HEK293 (cell line): ENCODE measurements around the gene CYP17A1.

Experiments
- CTCF ChIA-PET: fragments of 350-600 bp; formaldehyde crosslinking; extraction: SDS; loops from one replicate; lab custom pipeline; 2021; ENCODE audit warnings: antibody characterized with exemption; lab: Yijun Ruan, JAX
- POLR2A ChIA-PET: fragments of 300-600 bp; formaldehyde crosslinking; extraction: SDS; loops from one replicate; lab custom pipeline; 2020; ENCODE audit warnings: antibody characterized with exemption, inconsistent platforms; lab: Yijun Ruan, JAX
- H3K27ac ChIP-seq: fragments of 200-500 bp; sonication (Bioruptor generic); 2 replicates; pipeline ENCODE4 v1.5.1; 2014; ENCODE audit warnings: low read depth, low read length, control low read depth, inconsistent platforms; ENCODE audit errors: extremely low read depth
- H3K36me3 ChIP-seq, 2 experiments: fragments of 200-500 bp in 1 of 2; sonication (Bioruptor generic) in 1 of 2; 1 replicate in 1 of 2; 2 replicates in 1 of 2; pipeline ENCODE4 v1.5.1; 2014 to 2017; ENCODE audit warnings: inconsistent platforms in 2 of 2, low read length in 2 of 2; ENCODE audit not compliant: control insufficient read depth in 2 of 2, insufficient read depth in 1 of 2
- H3K4me1 ChIP-seq: fragments of 200-500 bp; sonication (Bioruptor generic); 2 replicates; pipeline ENCODE4 v1.5.1; 2014; ENCODE audit warnings: mild to moderate bottlenecking, low read length, inconsistent platforms; ENCODE audit not compliant: control insufficient read depth, insufficient read depth
- H3K4me3 ChIP-seq: 2 replicates; pipeline ENCODE4 v1.5.1; 2011; ENCODE audit warnings: low read depth, mild to moderate bottlenecking, control low read depth, low read length, moderate library complexity
- H3K9me3 ChIP-seq: fragments of 200-500 bp; sonication (Bioruptor generic); 2 replicates; pipeline ENCODE4 v1.5.1; 2014; ENCODE audit warnings: low read depth, low read length, inconsistent platforms; ENCODE audit not compliant: control insufficient read depth, insufficient read depth
- GFI1B ChIP-seq: fragments of 450-650 bp; formaldehyde crosslinking; IDR thresholded peaks from 2 replicates; pipeline ENCODE4 v1.5.1; 2016; ENCODE audit warnings: missing biosample characterization, missing genetic modification characterization
- IKZF3 ChIP-seq: fragments of 450-650 bp; IDR thresholded peaks from 2 replicates; pipeline ENCODE4 v1.5.0; 2018; ENCODE audit warnings: missing biosample characterization, mild to moderate bottlenecking, missing genetic modification characterization, moderate library complexity
- KLF10 ChIP-seq: fragments of 450-650 bp; IDR thresholded peaks from 2 replicates; pipeline ENCODE4 v1.5.1; 2018; ENCODE audit warnings: missing biosample characterization, mild to moderate bottlenecking, missing genetic modification characterization
- TRIM28 ChIP-seq: IDR thresholded peaks from 2 replicates; pipeline ENCODE4 v1.6.1; 2011; ENCODE audit warnings: low read length, control low read depth, borderline replicate concordance
- YY1 ChIP-seq: fragments of 450-650 bp; formaldehyde crosslinking; IDR thresholded peaks from 2 replicates; pipeline ENCODE4 v1.5.1; 2018; ENCODE audit warnings: missing biosample characterization, missing genetic modification characterization
- ZBTB10 ChIP-seq: fragments of 450-650 bp; formaldehyde crosslinking; IDR thresholded peaks from 2 replicates; pipeline ENCODE4 v1.5.1; 2016; ENCODE audit warnings: missing biosample characterization, missing genetic modification characterization
- ZNF18 ChIP-seq: fragments of 450-650 bp; formaldehyde crosslinking; IDR thresholded peaks from 2 replicates; pipeline ENCODE4 v1.5.1; 2016; ENCODE audit warnings: missing biosample characterization, missing genetic modification characterization
- ZNF214 ChIP-seq: fragments of 450-650 bp; formaldehyde crosslinking; IDR thresholded peaks from 2 replicates; pipeline ENCODE4 v1.5.1; 2017; ENCODE audit warnings: missing biosample characterization, mild to moderate bottlenecking, missing genetic modification characterization, borderline replicate concordance
- ZNF221 ChIP-seq: fragments of 450-650 bp; formaldehyde crosslinking; IDR thresholded peaks from 2 replicates; pipeline ENCODE4 v1.5.1; 2017; ENCODE audit warnings: missing biosample characterization, missing genetic modification characterization, borderline replicate concordance
- ZNF223 ChIP-seq: fragments of 450-650 bp; formaldehyde crosslinking; IDR thresholded peaks from 2 replicates; pipeline ENCODE4 v1.5.1; 2016; ENCODE audit warnings: missing biosample characterization, missing genetic modification characterization
- ZNF239 ChIP-seq: fragments of 450-650 bp; formaldehyde crosslinking; IDR thresholded peaks from 2 replicates; pipeline ENCODE4 v1.5.1; 2016; ENCODE audit warnings: missing biosample characterization, missing genetic modification characterization
- ZNF473 ChIP-seq: fragments of 450-650 bp; formaldehyde crosslinking; IDR thresholded peaks from 2 replicates; pipeline ENCODE4 v1.5.1; 2017; ENCODE audit warnings: missing biosample characterization, missing genetic modification characterization
- ZNF518A ChIP-seq: fragments of 450-650 bp; formaldehyde crosslinking; conservative IDR thresholded peaks from 2 replicates; pipeline ENCODE4 v1.5.1; 2016; ENCODE audit warnings: low read depth, missing biosample characterization, missing genetic modification characterization
- ZNF549 ChIP-seq: fragments of 450-650 bp; IDR thresholded peaks from 2 replicates; pipeline ENCODE4 v1.5.1; 2018; ENCODE audit warnings: missing biosample characterization, missing genetic modification characterization, mild to moderate bottlenecking, inconsistent platforms, moderate library complexity
- ZNF555 ChIP-seq: fragments of 450-650 bp; formaldehyde crosslinking; conservative IDR thresholded peaks from 2 replicates; pipeline ENCODE4 v1.5.1; 2017; ENCODE audit warnings: missing biosample characterization, mild to moderate bottlenecking, missing genetic modification characterization, inconsistent platforms
- ZNF561 ChIP-seq: fragments of 450-650 bp; IDR thresholded peaks from 2 replicates; pipeline ENCODE4 v1.5.1; 2018; ENCODE audit warnings: missing biosample characterization, missing genetic modification characterization, borderline replicate concordance
- ZNF76 ChIP-seq: fragments of 450-650 bp; formaldehyde crosslinking; IDR thresholded peaks from 2 replicates; pipeline ENCODE4; 2016; ENCODE audit warnings: low read depth, missing biosample characterization, missing genetic modification characterization, borderline replicate concordance
- ZSCAN4 ChIP-seq: fragments of 450-650 bp; formaldehyde crosslinking; IDR thresholded peaks from 2 replicates; pipeline ENCODE4 v1.5.1; 2017; ENCODE audit warnings: missing biosample characterization, missing genetic modification characterization

Gene CYP17A1

GRCh38 chr10:102880256-102880655, 43.0 kb upstream of the CYP17A1 start:
- no peak overlapping the region for H3K27ac ChIP-seq
- no peak for TF ChIP-seq ZBTB10 (tag by site-specific recombination)
- no peak for TF ChIP-seq ZNF473 (tag by site-specific recombination)
- TF ChIP-seq ZNF223 (tag by site-specific recombination), result no peak
- no peak for TF ChIP-seq YY1 (tag by site-specific recombination)
- no peak for TF ChIP-seq ZNF18 (tag by site-specific recombination)
- TF ChIP-seq ZNF518A (tag by site-specific recombination), result no peak
- no peak for TF ChIP-seq ZSCAN4 (tag by site-specific recombination)
- TF ChIP-seq ZNF549, result no peak
- no peak for TF ChIP-seq ZNF561 (tag by site-specific recombination)
- no peak for TF ChIP-seq TRIM28
- TF ChIP-seq IKZF3 (tag by site-specific recombination), result no peak
- TF ChIP-seq ZNF221 (tag by site-specific recombination), result no peak
- TF ChIP-seq ZNF214 (tag by site-specific recombination), result no peak
- TF ChIP-seq GFI1B (tag by site-specific recombination), result no peak
- no peak for TF ChIP-seq ZNF76
- TF ChIP-seq ZNF555 (tag by site-specific recombination), result no peak
- no peak for TF ChIP-seq ZNF239 (tag by site-specific recombination)
- TF ChIP-seq KLF10, result no peak
- peaks cover 9 to 29% of the 10 kb centered on the region in 2 experiments; a peak in 2 of 3 replicates for H3K36me3 ChIP-seq
- H3K4me3 ChIP-seq, result no peak overlapping the region
- no peaks in the 10 kb centered on the region for H3K9me3 ChIP-seq
- H3K4me1 ChIP-seq, result no peaks in the 10 kb centered on the region
- CTCF ChIA-PET, result no interaction called here
- POLR2A ChIA-PET, result no interaction called here
